Measurements from ENCODE around the gene FIG4.
A peak's percentile ranks its signal among the peaks of the same experiment; 100 is the strongest.
"Not testable (repeated sequence)": the region's sequence is repeated elsewhere in the genome, so short reads cannot be mapped to it uniquely, and the experiment has no call there.

FIG4 gene

GRCh38 chr6:109690737-109691621 lies at the start of gene FIG4, which contains the start of gene AK9:
FIG4 (plus strand) TSS chr6:109691296; CDS start chr6:109691436, 140 bp downstream.
AK9 (minus strand) TSS chr6:109691202; CDS start chr6:109675745, 15,457 bp downstream.
- peak; percentile 93 for DNase-seq

DNA sequence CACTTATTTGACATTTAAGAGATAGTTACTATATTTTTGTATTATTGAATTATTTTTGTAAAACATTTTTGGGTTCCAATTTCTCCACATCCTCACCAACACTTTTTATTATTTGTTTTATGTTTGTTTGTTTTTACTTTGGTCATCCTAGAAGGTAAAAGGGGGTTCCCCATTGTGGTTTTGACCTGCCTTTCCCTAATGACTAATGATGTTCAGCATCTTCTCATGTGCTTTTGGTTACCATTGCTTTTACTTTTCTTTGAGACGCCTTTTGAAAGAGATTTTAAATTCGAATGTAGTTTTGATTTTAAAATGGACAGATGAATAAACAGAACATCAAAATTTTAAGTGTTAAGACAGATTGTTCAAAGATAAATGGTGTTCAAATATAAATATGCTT lies 47.0 kb upstream of the FIG4 start:
- no peak for DNase-seq

GRCh38 chr6:109653264-109653663 lies 37.8 kb upstream of the FIG4 start:
- DNase-seq = no peak

DNA sequence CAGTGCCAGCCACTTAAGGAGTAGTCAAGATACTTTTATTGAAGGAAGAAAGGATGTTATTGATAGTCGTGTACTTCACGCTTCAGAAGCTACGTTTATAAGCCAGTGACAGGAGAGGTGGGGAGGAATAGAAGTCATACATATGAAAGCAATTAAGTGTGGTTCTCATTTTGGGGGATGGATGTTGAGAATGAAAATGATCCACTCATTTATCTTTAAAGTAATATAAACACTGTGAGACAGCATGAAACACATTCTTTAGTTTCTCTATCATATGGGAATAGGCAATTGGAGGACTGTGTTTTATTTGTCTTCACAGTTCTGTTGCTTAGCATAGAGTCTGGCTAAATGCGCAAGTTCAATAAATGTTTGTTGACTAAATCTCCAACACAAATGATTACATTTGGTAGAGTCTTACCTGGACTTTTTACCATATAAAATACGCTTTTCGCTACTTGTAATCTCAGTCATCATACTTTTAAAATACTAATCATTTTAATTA lies 35.3 kb upstream of the FIG4 start:
- DNase-seq = no peak

DNA sequence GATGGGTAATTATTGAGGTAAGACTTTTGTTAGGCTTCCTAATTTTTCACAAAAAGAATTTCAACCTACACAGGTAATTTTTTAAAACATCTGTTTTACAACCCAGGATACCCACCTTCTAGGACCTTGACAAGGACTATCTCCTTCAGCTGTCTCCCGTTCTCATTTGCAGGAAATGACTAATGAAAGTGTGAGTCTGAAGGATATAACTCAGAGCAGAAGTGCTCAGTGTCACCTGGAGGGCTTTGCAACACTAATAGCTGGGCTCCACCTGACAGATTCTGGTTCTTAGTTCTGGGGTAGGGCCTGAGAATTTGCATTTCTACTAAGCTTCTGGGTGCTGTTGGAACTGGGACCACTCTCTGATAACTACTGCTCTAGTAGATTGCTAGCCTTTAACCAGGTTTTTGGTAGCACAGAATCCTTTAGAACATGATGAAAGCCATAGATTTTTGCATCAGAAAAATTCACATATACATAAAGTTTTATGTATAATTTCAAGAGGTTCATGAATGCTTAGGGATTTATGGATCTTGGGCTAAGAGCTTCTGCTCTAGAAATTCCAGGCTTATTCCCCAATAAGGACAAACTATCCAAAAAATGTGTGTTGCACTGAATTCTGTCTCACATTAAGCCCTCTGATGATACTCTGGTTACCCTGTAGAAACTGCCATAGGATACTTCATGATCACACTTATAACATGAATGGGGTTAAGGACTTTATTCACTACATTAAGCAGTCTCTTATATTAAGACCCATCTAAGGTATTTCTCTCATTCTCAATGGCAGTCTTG lies 30.4 kb upstream of the FIG4 start:
- peak; percentile 36 for DNase-seq

- DNase-seq = no peak
These were observed 28.9 kb upstream of the FIG4 start for GRCh38 chr6:109662192-109662591.

GRCh38 chr6:109669811-109670210 lies 21.3 kb upstream of the FIG4 start:
- no peak for DNase-seq

DNA sequence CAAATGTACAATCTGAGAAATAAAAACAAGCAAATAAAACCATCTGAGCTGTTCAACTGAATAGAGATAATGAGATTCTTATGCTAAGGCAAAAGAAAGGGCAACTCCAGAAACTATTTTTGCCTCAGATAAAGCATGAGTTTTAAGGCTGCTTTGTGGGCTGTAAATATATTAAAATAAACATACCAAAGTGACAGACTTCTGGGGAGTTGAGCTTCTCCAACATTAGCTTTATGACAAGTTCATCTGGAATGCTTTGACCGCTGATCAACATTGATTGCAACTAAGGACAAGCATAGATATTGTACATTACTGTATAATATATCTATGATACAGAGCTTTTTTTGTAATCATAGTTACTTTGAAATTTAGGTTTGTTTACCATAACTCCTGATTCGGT lies 19.4 kb upstream of the FIG4 start:
- no peak for DNase-seq

GRCh38 chr6:109672175-109672574 lies 18.9 kb upstream of the FIG4 start:
- no peak for DNase-seq

DNA sequence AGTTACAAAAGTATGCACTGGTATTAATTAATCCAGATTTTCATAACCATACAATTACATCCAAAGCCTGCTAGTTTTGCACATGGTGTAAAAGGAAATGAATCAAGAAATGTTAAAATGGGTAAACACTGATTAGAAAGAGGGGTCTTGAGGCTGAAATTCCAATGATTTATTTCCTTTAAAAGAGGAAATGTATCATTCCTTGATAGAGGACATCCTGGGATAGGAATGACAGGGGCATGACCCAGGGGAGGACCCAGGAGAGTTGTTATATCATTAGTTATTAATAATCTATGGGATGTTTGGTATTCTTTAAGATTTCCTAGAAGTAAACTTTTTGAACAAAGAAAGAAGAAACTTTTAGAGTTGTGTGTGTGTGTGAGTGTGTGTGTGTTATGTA lies 18.3 kb upstream of the FIG4 start:
- DNase-seq = no peak

DNA sequence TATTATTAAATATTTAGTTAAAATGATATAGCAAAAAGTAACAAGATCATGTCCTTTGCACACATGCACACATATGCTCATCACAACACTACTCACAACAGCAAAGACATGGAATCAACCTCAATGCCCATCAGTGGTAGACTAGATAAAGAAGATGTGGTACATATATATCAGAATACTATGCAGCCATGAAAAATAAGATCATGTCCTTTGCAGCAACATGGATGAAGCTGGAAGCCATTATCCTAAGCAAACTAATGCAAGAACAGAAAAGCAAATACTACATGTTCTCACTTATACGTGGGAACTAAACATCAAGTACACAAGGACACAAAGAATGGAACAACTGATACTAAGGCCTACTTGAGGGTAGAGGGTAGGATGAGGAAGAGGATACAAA lies 14.4 kb upstream of the FIG4 start:
- no peak for DNase-seq

DNA sequence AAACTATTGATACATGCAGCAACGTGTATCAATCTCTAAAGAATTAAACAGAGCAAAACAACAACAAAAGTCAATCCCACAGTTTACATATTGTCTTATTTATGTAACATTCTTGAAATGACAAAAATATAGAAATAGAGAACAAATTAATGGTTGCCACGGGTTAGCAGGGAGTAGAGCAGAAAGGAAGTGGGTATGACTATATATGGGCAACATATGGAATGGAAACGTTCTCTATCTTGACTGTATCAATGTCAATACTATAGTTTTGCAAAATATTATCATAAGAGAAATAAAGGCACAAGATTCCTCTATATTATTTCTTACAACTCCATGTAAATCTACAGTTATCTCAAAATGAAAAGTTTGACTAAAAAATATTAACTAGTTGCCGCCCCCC lies 12.9 kb upstream of the FIG4 start:
- no peak for DNase-seq

DNA sequence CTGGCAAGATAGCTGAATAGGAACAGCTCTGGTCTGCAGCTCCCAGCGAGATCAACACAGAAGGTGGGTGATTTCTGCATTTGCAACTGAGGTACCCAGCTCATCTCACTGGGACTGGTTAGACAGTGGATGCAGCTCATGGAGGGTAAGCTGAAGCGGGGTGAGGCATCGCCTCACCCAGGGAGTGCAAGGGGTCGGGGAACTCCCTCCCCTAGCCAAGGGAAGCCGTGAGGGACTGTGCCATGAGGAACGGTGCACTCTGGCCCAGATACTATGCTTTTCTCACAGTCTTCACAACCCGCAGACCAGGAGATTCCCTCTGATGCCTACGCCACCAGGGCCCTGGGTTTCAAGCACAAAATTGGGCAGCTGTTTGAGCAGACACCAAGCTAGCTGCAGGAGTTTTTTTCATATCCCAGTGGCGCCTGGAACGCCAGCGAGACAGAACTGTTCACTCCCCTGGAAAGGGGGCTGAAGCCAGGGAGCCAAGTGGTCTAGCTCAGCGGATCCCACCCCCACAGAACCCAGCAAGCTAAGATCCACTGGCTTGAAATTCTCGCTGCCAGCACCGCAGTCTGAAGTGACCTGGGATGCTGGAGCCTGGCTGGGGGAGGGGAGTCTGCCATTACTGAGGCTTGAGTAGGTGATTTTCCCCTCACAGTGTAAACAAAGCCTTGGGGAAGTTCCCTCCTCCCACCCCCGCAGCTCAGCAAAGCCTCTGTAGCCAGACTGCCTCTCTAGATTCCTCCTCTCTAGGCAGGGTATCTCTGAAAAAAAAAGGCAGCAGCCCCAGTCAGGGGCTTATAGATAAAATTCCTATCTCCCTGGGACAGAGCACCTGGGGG lies 12.2 kb upstream of the FIG4 start:
- not testable (repeated sequence) for DNase-seq

DNA sequence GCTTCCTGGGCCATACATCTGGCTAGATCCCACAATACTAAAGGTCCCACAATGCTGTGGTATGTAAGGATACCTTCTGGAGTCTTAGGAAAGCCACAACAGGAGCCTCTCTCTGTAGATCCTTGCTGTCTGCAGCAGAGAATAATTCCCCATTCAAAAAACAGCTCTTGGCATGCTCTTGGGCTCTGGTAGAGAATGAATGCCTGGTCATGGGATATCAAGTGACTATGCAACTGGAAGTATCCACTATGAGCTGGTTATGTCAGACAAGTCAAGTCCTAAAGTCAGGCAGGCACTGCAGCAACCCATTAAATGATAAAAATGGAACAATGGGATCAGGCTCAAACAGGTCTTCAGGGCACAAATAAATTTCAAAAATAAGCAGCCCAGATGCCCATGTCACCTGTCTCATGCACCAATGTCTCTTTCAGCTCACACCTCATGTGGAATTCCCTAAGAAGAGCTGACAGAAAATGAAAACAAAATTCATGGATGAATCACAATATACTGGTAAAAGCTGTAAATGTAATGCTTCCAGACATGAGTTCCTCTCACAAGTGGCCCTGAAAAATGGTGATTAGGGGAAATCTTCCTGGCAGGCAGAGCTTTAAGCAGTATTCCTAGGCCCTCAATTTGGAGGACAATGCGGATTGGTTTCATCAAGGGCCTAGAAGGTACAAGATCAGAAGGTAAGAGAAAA lies 4.4 kb upstream of the FIG4 start:
- DNase-seq = no peak

- no peak for DNase-seq
These were observed 3.8 kb upstream of the FIG4 start for GRCh38 chr6:109687271-109687761.

DNA sequence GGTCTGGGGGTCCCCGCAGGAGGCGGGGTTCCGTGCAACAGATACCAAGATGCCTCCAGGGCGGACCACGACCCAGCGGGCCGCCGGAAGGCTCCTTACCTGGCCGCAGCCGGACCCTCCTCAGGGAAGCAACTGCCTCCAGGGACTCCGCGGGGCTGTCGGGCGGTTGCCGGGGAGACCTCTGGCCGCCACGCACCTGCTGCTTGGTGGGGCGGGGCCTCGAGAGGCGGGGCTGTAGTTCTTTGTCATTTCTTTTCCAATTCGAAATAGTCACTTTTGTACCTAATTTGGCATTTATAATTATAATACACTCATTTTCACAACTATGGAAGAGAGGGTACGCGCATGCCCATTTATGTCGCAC lies 741 bp upstream of the FIG4 start:
- DNase-seq = peak; percentile 41

- no peak for DNase-seq
These were observed 2.0 kb downstream of the FIG4 start for GRCh38 chr6:109693111-109693510.

DNA sequence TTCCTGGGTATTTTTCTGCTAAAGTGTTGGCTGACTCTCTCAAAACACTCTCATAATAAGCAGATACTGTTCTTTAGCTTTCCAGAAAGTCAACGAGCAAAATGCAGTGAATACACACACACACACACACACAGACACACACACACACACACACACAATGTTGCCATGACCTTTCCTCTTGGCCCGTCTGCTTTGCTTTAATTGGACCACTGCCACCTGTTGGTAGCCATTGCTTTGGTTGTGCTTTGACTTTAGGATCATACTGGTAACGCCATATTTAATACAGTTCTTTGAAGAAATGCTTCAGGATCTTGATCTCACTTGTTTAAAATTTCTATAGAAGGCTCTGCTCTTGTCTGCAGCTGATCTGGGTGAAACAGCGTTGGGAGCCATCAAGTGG lies 4.4 kb downstream of the FIG4 start:
- DNase-seq = peak; percentile 12

GRCh38 chr6:109696355-109696754 lies 5.3 kb downstream of the FIG4 start:
- DNase-seq = no peak

DNA sequence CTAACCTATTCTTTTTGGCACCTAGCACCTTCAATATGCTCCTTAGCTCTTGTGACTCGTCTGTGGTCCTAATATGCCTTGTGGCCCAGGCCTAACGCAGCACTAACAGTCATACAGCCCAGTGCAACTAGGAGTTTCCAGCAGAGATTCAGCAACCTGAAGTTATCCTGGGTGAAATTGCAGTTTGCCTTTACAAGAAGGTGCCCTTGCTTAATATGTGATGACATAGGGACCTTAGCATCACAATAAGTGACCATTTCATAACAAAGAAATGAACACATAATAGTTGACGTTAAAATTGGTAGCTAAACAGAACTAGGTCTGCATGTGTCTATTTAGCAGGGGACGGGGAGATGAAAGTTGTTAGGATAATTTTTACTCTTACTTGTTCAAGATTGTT lies 10.1 kb downstream of the FIG4 start:
- DNase-seq = no peak

- no peak for DNase-seq
These were observed 10.7 kb downstream of the FIG4 start for GRCh38 chr6:109701774-109702173.

DNA sequence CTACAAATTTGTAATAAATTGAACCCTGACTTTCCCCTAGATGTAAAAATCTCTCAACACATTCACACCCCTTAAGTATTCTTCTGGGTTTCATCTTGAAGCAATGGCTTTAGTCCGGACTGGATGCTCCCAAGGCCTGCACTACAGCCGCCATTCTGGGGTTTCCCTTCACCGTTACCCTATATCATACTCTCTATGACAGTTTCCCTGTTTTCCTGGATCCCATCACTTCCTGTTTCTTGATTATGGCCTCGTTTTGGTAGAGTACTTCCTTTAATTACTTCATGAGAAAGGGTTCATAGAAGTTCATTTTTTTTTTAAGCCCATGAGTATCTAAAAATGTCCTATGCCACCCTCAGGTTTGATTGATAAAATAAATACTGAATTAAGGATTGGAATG lies 11.7 kb downstream of the FIG4 start:
- no peak for DNase-seq
